Mesothelial cell of epicardium (in vitro differentiated cells): ENCODE results near the gene RRP1. TPM values are rescaled to one million over a fixed set of nuclear protein-coding genes. Genes with fewer than 3 reads are reported as not detected.

Experiments used
- DNase-seq, 2 experiments: peaks; one replicate each; pipeline ENCODE4 v3.0.0; 2021; ENCODE audit warnings: low spot score in 2 of 2; ENCODE audit not compliant: unreplicated experiment in 2 of 2
- H3K27ac Mint-ChIP-seq: 2 replicates; pipeline ENCODE4 v1.8.0; 2021; ENCODE audit warnings: mixed read lengths
- H3K27me3 Mint-ChIP-seq: 2 replicates; pipeline ENCODE4 v1.8.0; 2021; ENCODE audit warnings: low read depth, mixed read lengths
- H3K36me3 Mint-ChIP-seq: 2 replicates; pipeline ENCODE4 v1.8.0; 2021; ENCODE audit warnings: mixed read lengths
- H3K4me1 Mint-ChIP-seq: 2 replicates; pipeline ENCODE4 v1.8.0; 2021; ENCODE audit warnings: mixed read lengths
- H3K4me3 Mint-ChIP-seq: 2 replicates; pipeline ENCODE4 v1.8.0; 2021; ENCODE audit warnings: mild to moderate bottlenecking, moderate library complexity, mixed read lengths
- H3K9me3 Mint-ChIP-seq: 2 replicates; pipeline ENCODE4 v1.8.0; 2021; ENCODE audit warnings: mixed read lengths
- total RNA-seq: library from RNA; stranded (reverse); gene quantifications from 3 replicates; pipeline ENCODE4 v1.2.1, GENCODE V29; 2021
- TF ChIP-seq, protein P1 (sequence below): fragments of 200-600 bp; sonication (generic); IDR thresholded peaks from one replicate; pipeline ENCODE4 v1.5.0; 2021; ENCODE audit warnings: antibody characterized with exemption; ENCODE audit not compliant: unreplicated experiment

The RRP1 gene
- total RNA-seq, 1 donor from 2014 or later: 44.5 TPM

DNA sequence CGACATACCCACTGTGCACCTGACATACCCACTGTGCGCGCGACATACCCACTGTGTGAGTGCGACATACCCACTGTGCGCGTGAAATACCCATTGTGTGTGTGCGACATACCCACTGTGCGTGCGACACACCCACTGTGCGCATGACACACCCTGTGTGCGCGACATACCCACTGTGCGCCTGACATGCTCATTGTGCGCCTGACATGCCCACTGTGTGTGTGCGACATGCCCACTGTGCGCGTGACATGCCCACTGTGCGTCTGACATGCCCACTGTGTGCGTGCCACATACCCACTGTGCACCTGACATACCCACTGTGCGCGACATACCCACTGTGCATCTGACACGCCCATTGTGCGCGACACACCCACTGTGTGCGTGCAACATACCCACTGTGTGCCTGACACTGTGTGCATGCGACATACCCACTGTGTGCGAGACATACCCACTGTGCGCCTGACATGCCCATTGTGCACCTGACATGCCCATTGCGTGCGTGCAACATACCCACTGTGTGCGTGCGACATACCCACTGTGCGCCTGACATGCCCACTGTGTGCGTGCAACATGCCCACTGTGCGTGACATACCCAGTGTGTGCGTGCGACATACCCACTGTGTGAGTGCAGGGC lies 2.5 kb upstream of the RRP1 start:
- no peak for DNase-seq
- peaks cover 5% of the 10 kb centered on the region for H3K36me3 Mint-ChIP-seq
- no peak overlapping the region for H3K27ac Mint-ChIP-seq
- H3K27me3 Mint-ChIP-seq: no peaks in the 10 kb centered on the region
- H3K4me3 Mint-ChIP-seq: no peak overlapping the region
- TF ChIP-seq, protein P1, sequence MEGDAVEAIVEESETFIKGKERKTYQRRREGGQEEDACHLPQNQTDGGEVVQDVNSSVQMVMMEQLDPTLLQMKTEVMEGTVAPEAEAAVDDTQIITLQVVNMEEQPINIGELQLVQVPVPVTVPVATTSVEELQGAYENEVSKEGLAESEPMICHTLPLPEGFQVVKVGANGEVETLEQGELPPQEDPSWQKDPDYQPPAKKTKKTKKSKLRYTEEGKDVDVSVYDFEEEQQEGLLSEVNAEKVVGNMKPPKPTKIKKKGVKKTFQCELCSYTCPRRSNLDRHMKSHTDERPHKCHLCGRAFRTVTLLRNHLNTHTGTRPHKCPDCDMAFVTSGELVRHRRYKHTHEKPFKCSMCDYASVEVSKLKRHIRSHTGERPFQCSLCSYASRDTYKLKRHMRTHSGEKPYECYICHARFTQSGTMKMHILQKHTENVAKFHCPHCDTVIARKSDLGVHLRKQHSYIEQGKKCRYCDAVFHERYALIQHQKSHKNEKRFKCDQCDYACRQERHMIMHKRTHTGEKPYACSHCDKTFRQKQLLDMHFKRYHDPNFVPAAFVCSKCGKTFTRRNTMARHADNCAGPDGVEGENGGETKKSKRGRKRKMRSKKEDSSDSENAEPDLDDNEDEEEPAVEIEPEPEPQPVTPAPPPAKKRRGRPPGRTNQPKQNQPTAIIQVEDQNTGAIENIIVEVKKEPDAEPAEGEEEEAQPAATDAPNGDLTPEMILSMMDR: no peak
- no peaks in the 10 kb centered on the region for H3K9me3 Mint-ChIP-seq
- H3K4me1 Mint-ChIP-seq: peaks cover 10% of the 10 kb centered on the region

DNA sequence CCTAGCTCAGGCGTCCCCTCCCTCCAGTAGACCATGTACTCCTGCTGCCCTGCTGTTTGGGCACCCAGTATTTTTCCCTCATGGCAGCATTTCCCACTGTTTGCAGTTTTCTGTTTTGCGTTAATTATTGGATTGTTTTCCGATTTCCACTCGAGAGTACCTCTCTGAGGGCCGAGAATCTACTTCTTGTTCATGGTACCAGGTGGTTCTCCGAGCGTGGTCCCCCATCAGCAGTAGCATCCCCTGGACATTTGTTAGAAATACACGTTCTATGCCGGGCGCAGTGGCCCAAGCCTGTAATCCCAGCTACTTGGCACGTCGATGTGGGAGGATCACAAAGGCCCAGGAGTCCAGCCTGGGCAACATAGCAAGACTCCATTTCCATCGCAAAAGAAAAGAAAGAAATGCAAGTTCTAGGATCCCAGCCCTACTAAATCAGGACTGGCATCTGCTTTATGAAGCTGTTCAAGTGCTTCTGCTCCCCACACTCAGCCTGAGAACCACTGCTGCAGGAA lies 690 bp downstream of the RRP1 start:
- H3K27me3 Mint-ChIP-seq: no peaks in the 10 kb centered on the region
- H3K4me1 Mint-ChIP-seq: peaks cover 10% of the 10 kb centered on the region
- H3K9me3 Mint-ChIP-seq: no peaks in the 10 kb centered on the region
- H3K36me3 Mint-ChIP-seq: peaks cover 17% of the 10 kb centered on the region
- TF ChIP-seq, protein P1: no peak
- DNase-seq: no peak
- peak overlapping the region; percentile 91 for H3K4me3 Mint-ChIP-seq
- H3K27ac Mint-ChIP-seq: peak overlapping the region; percentile 96

DNA sequence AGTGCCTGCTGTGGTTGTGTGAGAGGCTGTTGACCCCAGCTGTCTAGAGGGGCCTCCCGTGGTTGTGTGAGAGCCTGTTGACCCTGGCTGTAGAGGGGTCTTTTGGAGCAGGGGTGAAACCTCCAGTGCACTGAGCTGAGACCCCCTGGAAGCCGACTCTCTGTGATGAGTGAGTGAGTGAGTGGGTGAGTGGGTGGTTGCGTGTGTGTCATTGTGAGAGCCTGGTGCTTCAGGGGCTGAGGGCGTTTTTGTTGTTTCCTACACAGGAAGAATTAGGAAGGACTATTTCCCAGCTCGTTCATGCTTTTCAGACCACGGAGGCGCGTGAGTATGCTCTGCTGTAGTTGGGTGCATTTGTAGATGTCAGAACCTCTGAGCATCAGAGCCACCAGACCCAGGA lies 3.0 kb downstream of the RRP1 start:
- H3K36me3 Mint-ChIP-seq: peaks cover 29% of the 10 kb centered on the region
- TF ChIP-seq, protein P1: no peak
- peaks cover 10% of the 10 kb centered on the region for H3K4me1 Mint-ChIP-seq

DNA sequence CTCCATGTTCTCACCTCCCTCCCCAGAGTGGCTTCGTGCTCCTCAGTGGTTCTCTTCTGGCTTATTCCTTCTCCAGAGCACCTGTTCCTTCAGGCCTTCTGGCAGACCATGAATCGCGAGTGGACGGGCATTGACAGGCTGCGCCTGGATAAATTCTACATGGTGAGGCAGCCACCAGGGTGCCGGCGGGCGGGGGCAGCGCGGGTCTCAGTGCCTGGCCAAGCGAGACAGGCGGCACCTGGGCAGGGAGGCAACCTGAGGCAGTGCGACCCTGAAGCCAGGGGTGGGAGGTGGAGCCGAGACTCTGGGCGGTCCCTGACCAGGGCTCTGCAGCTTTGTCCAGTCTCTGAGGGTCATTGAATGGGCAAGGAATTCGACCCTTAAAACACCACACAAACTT lies 3.9 kb downstream of the RRP1 start:
- Mint-ChIP-seq H3K36me3 (peaks cover 32% of the 10 kb centered on the region), H3K4me1 (peaks cover 10% of the 10 kb centered on the region), H3K27ac (no peak overlapping the region), H3K27me3 (no peaks in the 10 kb centered on the region), H3K9me3 (no peaks in the 10 kb centered on the region), H3K4me3 (no peak overlapping the region)
- DNase-seq: no peak
- TF ChIP-seq, protein P1: no peak

More for the DNA sequence above, 3.0 kb downstream of the RRP1 start:
- Mint-ChIP-seq H3K9me3 (no peaks in the 10 kb centered on the region), H3K27ac (peak overlapping the region; percentile 12), H3K4me3 (peak overlapping the region; percentile 44), H3K27me3 (no peaks in the 10 kb centered on the region)
- DNase-seq: no peak

DNA sequence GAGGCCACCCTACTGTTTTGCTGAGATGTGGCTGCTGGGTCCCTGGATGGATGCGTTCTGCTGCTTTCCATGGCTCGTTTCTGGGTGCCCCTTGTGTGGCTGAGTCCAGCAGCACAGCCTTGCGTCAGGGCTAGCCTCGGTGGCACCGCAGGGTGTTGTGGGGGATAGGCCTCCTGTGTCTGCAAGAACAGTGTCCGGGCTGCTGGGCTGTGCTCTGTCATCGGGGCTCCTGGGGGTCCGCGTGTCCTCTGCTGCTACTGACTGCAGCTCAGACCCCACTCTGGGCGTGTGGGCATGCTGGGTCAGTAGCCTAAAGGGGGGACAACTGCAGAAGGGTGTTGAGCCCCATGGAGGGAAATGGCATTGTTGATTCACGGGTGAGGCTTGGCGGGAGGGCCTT lies 4.9 kb downstream of the RRP1 start:
- Mint-ChIP-seq H3K4me1 (peaks cover 10% of the 10 kb centered on the region), H3K4me3 (no peak overlapping the region), H3K27ac (no peak overlapping the region), H3K9me3 (no peaks in the 10 kb centered on the region), H3K27me3 (no peaks in the 10 kb centered on the region), H3K36me3 (peaks cover 38% of the 10 kb centered on the region)
- TF ChIP-seq, protein P1: no peak
- DNase-seq: no peak
